ENCODE measurements around the gene TMEM120A.

DNA sequence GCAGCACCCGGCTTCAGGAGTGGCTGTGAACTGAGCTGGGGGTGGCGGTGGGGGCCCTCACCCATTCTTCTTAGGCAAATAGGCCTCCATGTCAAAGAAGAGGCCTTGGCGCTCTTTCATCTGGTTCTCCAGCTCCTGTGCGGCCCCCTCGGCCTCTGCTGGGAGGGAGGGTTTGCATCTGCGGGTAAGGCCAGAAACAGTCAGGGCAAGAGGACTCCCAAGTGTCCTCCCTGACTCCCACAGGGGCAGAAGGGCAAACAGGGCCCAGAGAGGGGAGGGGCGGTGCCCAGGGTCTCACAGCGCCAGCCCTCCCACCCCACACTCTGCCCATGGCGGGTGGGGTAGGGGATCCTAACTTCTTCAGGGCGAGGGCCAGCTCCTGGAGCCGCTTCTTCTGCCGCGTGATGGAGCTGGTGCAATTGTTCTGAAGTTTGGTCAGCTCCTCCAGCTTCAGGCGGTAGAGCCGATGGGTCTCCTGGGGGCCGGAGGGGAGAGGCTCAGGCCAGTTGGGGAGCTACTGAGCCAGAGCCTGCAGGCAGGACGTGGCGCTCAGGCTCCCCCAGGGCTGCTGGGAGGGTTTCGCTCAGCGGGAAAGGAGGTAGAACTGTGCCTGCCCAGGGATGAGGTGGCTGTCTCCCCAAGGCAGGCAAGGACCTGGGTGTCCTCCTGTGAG lies 2.2 kb downstream of the TMEM120A start:
- TF ChIP-seq ZNF274 (IDR thresholded peaks at IDR 0.05; ENCODE audit: insufficient read depth, insufficient read length) (no peak), KAT2A (conservative IDR thresholded peaks at IDR 0.05; ENCODE audit: control insufficient read depth, low read depth, low read length) (no peak), SMAD1 (IDR thresholded peaks at IDR 0.05; ENCODE audit: low read depth, partially characterized antibody) (no peak), YY1 (IDR thresholded peaks at IDR 0.05; ENCODE audit: low read depth, low read length) (no peak)
- TF ChIP-seq, protein P1, sequence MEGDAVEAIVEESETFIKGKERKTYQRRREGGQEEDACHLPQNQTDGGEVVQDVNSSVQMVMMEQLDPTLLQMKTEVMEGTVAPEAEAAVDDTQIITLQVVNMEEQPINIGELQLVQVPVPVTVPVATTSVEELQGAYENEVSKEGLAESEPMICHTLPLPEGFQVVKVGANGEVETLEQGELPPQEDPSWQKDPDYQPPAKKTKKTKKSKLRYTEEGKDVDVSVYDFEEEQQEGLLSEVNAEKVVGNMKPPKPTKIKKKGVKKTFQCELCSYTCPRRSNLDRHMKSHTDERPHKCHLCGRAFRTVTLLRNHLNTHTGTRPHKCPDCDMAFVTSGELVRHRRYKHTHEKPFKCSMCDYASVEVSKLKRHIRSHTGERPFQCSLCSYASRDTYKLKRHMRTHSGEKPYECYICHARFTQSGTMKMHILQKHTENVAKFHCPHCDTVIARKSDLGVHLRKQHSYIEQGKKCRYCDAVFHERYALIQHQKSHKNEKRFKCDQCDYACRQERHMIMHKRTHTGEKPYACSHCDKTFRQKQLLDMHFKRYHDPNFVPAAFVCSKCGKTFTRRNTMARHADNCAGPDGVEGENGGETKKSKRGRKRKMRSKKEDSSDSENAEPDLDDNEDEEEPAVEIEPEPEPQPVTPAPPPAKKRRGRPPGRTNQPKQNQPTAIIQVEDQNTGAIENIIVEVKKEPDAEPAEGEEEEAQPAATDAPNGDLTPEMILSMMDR (IDR thresholded peaks at IDR 0.05 in 2 of 3, conservative IDR thresholded peaks at IDR 0.05 in 1 of 3; ENCODE audit: control insufficient read depth in 2 of 3, extremely low read depth in 1 of 3, insufficient read depth in 1 of 3, low read depth in 3 of 3, low read length in 3 of 3): no peak

All from GM12878 (cell line).